ENCODE measurements around the gene ZNF341. TPM values are rescaled to one million over a fixed set of nuclear protein-coding genes. Genes with fewer than 3 reads are reported as not detected.

ZNF341 gene
- total and polyA plus RNA-seq, 8 donors = 3.4 to 5.2 (median 4.2) TPM

DNA sequence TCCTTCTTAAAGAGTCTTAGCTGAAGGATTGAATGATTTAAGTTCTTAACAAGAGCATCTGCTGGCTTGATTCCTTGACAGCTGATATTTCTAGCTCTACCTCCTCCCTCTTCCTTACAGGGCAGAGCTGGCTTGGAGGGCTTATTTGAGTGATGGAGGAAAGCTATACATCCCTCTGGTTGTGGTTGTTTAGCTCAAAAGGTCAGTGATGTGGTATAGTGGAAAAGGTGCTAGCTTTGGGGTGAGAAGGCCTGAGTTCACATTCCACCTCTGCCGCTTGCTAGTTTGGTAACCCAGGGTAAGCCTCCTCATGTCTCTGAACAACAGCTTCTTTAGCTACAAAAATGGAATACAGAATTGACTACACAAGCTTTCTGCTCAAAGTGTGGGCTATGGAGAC, 87.7 kb downstream of the ZNF341 start:
- ATAC-seq (no peak), DNase-seq (no peak)
- Histone ChIP-seq H3K27ac (no peak overlapping the region), H3K27me3 (no peaks in the 10 kb centered on the region), H3K4me1 (peaks cover 12 to 66% of the 10 kb centered on the region in 2 donors), H3K9me3 (no peaks in the 10 kb centered on the region), H3K36me3 (peaks cover 0 to 16% of the 10 kb centered on the region in 2 donors), H3K4me3 (no peak overlapping the region)
- no peak for TF ChIP-seq CTCF (IDR thresholded peaks at IDR 0.05)
- intact Hi-C loops (cut with DNase I) = no loop called here

- no peak overlapping the region for H3K27ac ChIP-seq
- peaks cover 6 to 66% of the 10 kb centered on the region in 2 donors for H3K4me1 ChIP-seq
- no peak overlapping the region for H3K4me3 ChIP-seq
- ATAC-seq (peak; percentile 55), DNase-seq (no peak)
- intact Hi-C loops (cut with DNase I) = no loop called here
- H3K9me3 ChIP-seq = no peaks in the 10 kb centered on the region
- no peaks in the 10 kb centered on the region for H3K27me3 ChIP-seq
- H3K36me3 ChIP-seq = peaks cover 0 to 11% of the 10 kb centered on the region in 2 donors
- no peak for TF ChIP-seq CTCF (IDR thresholded peaks at IDR 0.05)
Observed at GRCh38 chr20:33820362-33820761, 88.6 kb downstream of the ZNF341 start.

DNA sequence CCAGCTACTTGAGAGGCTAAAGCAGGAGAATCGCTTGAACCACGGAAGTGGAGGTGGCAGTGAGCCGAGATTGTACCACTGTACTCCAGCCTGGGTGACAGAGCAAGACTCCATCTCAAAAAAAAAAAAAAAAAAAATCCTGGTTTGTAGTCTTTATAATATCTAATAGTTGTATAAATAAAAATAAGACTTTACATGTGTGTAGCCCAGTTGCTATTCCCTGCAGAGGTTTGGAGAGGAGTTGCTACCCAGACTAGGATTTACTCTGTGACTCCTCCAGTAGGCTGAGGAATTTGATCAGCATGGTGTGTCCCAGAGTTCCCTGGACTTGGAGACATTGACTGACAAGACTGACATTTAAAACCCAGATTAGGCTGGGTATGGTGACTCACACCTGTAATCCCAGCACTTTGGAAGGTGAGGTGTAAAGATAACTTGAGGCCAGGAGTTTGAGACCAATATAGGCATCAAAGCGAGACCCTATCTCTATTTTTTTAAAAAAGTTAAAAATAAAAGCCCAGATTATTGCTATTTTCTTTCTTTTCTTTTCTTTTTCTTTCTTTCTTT, 89.6 kb downstream of the ZNF341 start:
- intact Hi-C loops (cut with DNase I) = no loop called here
- no peak for TF ChIP-seq CTCF (IDR thresholded peaks at IDR 0.05)
- ATAC-seq (no peak), DNase-seq (no peak)
- Histone ChIP-seq H3K4me1 (peaks cover 9 to 66% of the 10 kb centered on the region in 2 donors), H3K27ac (no peak overlapping the region), H3K4me3 (no peak overlapping the region), H3K9me3 (no peaks in the 10 kb centered on the region), H3K27me3 (no peaks in the 10 kb centered on the region), H3K36me3 (peaks cover 0 to 3% of the 10 kb centered on the region in 2 donors)

GRCh38 chr20:33822423-33822822, 90.6 kb downstream of the ZNF341 start:
- no peak overlapping the region for H3K27ac ChIP-seq
- no peaks in the 10 kb centered on the region for H3K27me3 ChIP-seq
- TF ChIP-seq CTCF (IDR thresholded peaks at IDR 0.05) = no peak
- DNase-seq (no peak), ATAC-seq (no peak)
- intact Hi-C loops (cut with DNase I) = no loop called here
- peaks cover 0 to 3% of the 10 kb centered on the region in 2 donors for H3K36me3 ChIP-seq
- peaks cover 12 to 66% of the 10 kb centered on the region in 2 donors for H3K4me1 ChIP-seq
- H3K9me3 ChIP-seq = no peaks in the 10 kb centered on the region
- H3K4me3 ChIP-seq = no peak overlapping the region

- no peak overlapping the region for H3K27ac ChIP-seq
Observed at GRCh38 chr20:33822991-33823390, 91.2 kb downstream of the ZNF341 start.

More at GRCh38 chr20:33822991-33823390, 91.2 kb downstream of the ZNF341 start:
- Histone ChIP-seq H3K9me3 (no peaks in the 10 kb centered on the region), H3K4me1 (peaks cover 16 to 67% of the 10 kb centered on the region in 2 donors), H3K27me3 (no peaks in the 10 kb centered on the region), H3K4me3 (no peak overlapping the region), H3K36me3 (peaks cover 0 to 3% of the 10 kb centered on the region in 2 donors)
- intact Hi-C loops (cut with DNase I) = no loop called here
- TF ChIP-seq CTCF (IDR thresholded peaks at IDR 0.05) = no peak
- DNase-seq (no peak), ATAC-seq (no peak)

Measured in left lung (tissue), 10 donors.